ENCODE measurements around the gene RICTOR. TPM values are rescaled to one million over a fixed set of nuclear protein-coding genes. Genes with fewer than 3 reads are reported as not detected.
A peak's percentile ranks its signal among the peaks of the same experiment; 100 is the strongest.

RICTOR gene
- total and polyA plus RNA-seq, 9 of the 15 experiments (the other 6 are each of a cell fraction or from before 2014, with no cell fraction given) = 13.9 to 46.6 (median 22.6) TPM

GRCh38 chr5:39119404-39120051 is 45.3 kb upstream of the RICTOR start (continued):
- TF ChIP-seq ZBTB40 (IDR thresholded peaks at IDR 0.05) (0 out of 2 replicates have a peak, but pooled peaks have one; percentile 9), ZBTB40 (CRISPR knock-in tag; IDR thresholded peaks at IDR 0.05) (no peak)
